ENCODE results near the gene PCSK6. TPM values are rescaled to one million over a fixed set of nuclear protein-coding genes. Genes with fewer than 3 reads are reported as not detected.

PCSK6 gene
- total and polyA plus RNA-seq, 2 of the 8 experiments (the other 6 are each of a cell fraction or from before 2014, with no cell fraction given): 1.9 to 4.0 TPM

GRCh38 chr15:101459579-101460300 lies 29.8 kb downstream of the PCSK6 start:
- POLR2A ChIA-PET (ENCODE audit: partially characterized antibody): interaction anchor here (0.7 kb wide), 1 partner anchor 9 kb away, joined by 4 read pairs; no protein-coding TSS in a partner anchor
- TF ChIP-seq CTCF (IDR thresholded peaks at IDR 0.05; ENCODE audit: control extremely low read depth in 1 of 3, insufficient read depth in 1 of 3, low read depth in 1 of 3, low read length in 3 of 3) (no peak), CHD2 (IDR thresholded peaks at IDR 0.05; ENCODE audit: low read length) (no peak), MAFK (IDR thresholded peaks at IDR 0.05; ENCODE audit: low read depth, low read length) (no peak), POLR2AphosphoS5 (IDR thresholded peaks at IDR 0.05; ENCODE audit: low read depth, low read length) (no peak), EZH2 (IDR thresholded peaks at IDR 0.05; ENCODE audit: low read depth, low read length, severe bottlenecking) (no peak), NANOG (IDR thresholded peaks at IDR 0.05; ENCODE audit: insufficient read depth, low read depth, low read length, poor library complexity, severe bottlenecking) (no peak), RFX5 (IDR thresholded peaks at IDR 0.05; ENCODE audit: borderline replicate concordance, low read depth, low read length) (no peak), CREB1 (IDR thresholded peaks at IDR 0.05) (no peak), SIX5 (IDR thresholded peaks at IDR 0.05; ENCODE audit: low read depth, low read length) (no peak), POU5F1 (IDR thresholded peaks at IDR 0.05; ENCODE audit: low read depth, low read length) (no peak), RXRA (IDR thresholded peaks at IDR 0.05; ENCODE audit: insufficient read depth, low read depth, low read length) (no peak)

More at GRCh38 chr15:101459579-101460300, 29.8 kb downstream of the PCSK6 start:
- CTCF ChIA-PET (ENCODE audit: partially characterized antibody): interaction anchor here (0.6 kb wide), 1 partner anchor 230 kb away, joined by 4 read pairs; no protein-coding TSS in a partner anchor
- Histone ChIP-seq H3K4me3 (ENCODE audit: extremely low read depth in 1 of 4, insufficient read depth in 2 of 4, low read depth in 3 of 4, low read length in 4 of 4) (no peak overlapping the region), H3K36me3 (ENCODE audit: control insufficient read depth in 2 of 4, insufficient read depth in 4 of 4, low read length in 3 of 4) (no peaks in the 10 kb centered on the region), H3K79me1 (ENCODE audit: low read depth, low read length) (no peaks in the 10 kb centered on the region), H3K14ac (ENCODE audit: insufficient read length) (no peak overlapping the region), H3K56ac (replicated peaks; ENCODE audit: insufficient read length, low read depth, low read length) (no peak overlapping the region), H2BK12ac (ENCODE audit: low read depth, low read length) (no peak overlapping the region), H3K18ac (ENCODE audit: extremely low read depth, low read length) (no peak overlapping the region), H2BK20ac (ENCODE audit: low read length) (no peak overlapping the region), H3K27ac (ENCODE audit: low read depth, low read length) (no peak overlapping the region), H3K4me1 (replicated peaks in 1 of 4; ENCODE audit: control insufficient read depth in 3 of 4, insufficient read depth in 4 of 4, low read length in 3 of 4) (no peaks in the 10 kb centered on the region), H3K9me3 (ENCODE audit: insufficient read depth in 2 of 2, low read depth in 1 of 2, low read length in 1 of 2) (no peaks in the 10 kb centered on the region), H3K23me2 (ENCODE audit: low read depth, low read length) (no peaks in the 10 kb centered on the region), H2AK5ac (ENCODE audit: low read depth, low read length) (no peak overlapping the region), H3K4ac (replicated peaks; ENCODE audit: insufficient read length, low read depth, low read length) (no peak overlapping the region), H3K9ac (replicated peaks in 1 of 4; ENCODE audit: extremely low read depth in 1 of 4, low read depth in 3 of 4, low read length in 3 of 4) (no peak overlapping the region), H2BK15ac (ENCODE audit: low read length) (no peak overlapping the region), H2AFZ (ENCODE audit: low read length) (no peak overlapping the region), H2BK120ac (replicated peaks; ENCODE audit: low read depth, low read length) (no peak overlapping the region), H4K20me1 (replicated peaks in 1 of 2; ENCODE audit: control insufficient read depth in 1 of 2, insufficient read depth in 2 of 2, low read length in 2 of 2) (no peaks in the 10 kb centered on the region), H3K79me2 (ENCODE audit: control insufficient read depth in 1 of 2, insufficient read depth in 2 of 2, low read length in 2 of 2) (no peaks in the 10 kb centered on the region), H2BK5ac (ENCODE audit: low read depth, low read length) (no peak overlapping the region), H3K4me2 (ENCODE audit: insufficient read depth in 1 of 2, low read depth in 2 of 2, low read length in 2 of 2) (no peak overlapping the region), H3K23ac (ENCODE audit: insufficient read length) (no peak overlapping the region), H3K27me3 (replicated peaks in 1 of 4; ENCODE audit: control insufficient read depth in 3 of 4, extremely low read depth in 1 of 4, insufficient read depth in 3 of 4, low read length in 3 of 4) (no peaks in the 10 kb centered on the region; a peak in 1 of 7 replicates), H4K91ac (replicated peaks; ENCODE audit: insufficient read length, low read length) (no peak overlapping the region), H4K5ac (ENCODE audit: insufficient read length, low read depth, low read length) (no peak overlapping the region), H4K8ac (ENCODE audit: extremely low read depth, insufficient read depth, low read length) (no peak overlapping the region)
- FAIRE-seq: no peak
- no peak for DNase-seq (ENCODE audit: low read depth in 1 of 2, low spot score in 2 of 2)
- 88% methylated on average over 12 of the region's 12 CpGs; no CpG with 5 or more reads in 1 of the 2 experiments for WGBS, 2 experiments (ENCODE audit: extremely low coverage in 1 of 2, insufficient coverage in 1 of 2, insufficient read length in 1 of 2, insufficient replicate concordance in 2 of 2, low coverage in 1 of 2, low lambda C conversion rate in 2 of 2, missing lambda C conversion rate in 1 of 2)

Measured in H1 (cell line).